HG03103 (cell line): ENCODE results near the gene CCDC178.
"Not testable (repeated sequence)": the region's sequence is repeated elsewhere in the genome, so short reads cannot be mapped to it uniquely, and the experiment has no call there.

ENCODE experiments used
- ATAC-seq: cut with Tn5 transposase; IDR thresholded peaks from one replicate; pipeline ENCODE4 v1.9.1; 2021; ENCODE audit warnings: low read depth; ENCODE audit not compliant: unreplicated experiment

The CCDC178 gene

GRCh38 chr18:33369711-33370449 lies 70.6 kb downstream of the CCDC178 start:
- ATAC-seq: no peak

- no peak for ATAC-seq
Observed at GRCh38 chr18:33356735-33357134, 83.8 kb downstream of the CCDC178 start.

GRCh38 chr18:33355756-33356155 lies 84.8 kb downstream of the CCDC178 start:
- no peak for ATAC-seq

- no peak for ATAC-seq
Observed at GRCh38 chr18:33355263-33355662, 85.3 kb downstream of the CCDC178 start.

- no peak for ATAC-seq
Observed at GRCh38 chr18:33350256-33350655, 90.3 kb downstream of the CCDC178 start.

- ATAC-seq: not testable (repeated sequence)
Observed at GRCh38 chr18:33339733-33340132, 100.8 kb downstream of the CCDC178 start.

GRCh38 chr18:33334781-33335180 lies 105.7 kb downstream of the CCDC178 start:
- ATAC-seq: no peak

- ATAC-seq: no peak
Observed at GRCh38 chr18:33330711-33331110, 109.8 kb downstream of the CCDC178 start.

- ATAC-seq: no peak
Observed at GRCh38 chr18:33326975-33327374, 113.5 kb downstream of the CCDC178 start.

- ATAC-seq: no peak
Observed at GRCh38 chr18:33317640-33318039, 122.9 kb downstream of the CCDC178 start.

GRCh38 chr18:33316146-33316587 lies 124.4 kb downstream of the CCDC178 start:
- no peak for ATAC-seq

GRCh38 chr18:33307520-33307919 lies 133.0 kb downstream of the CCDC178 start:
- no peak for ATAC-seq

GRCh38 chr18:33304277-33304676 lies 136.2 kb downstream of the CCDC178 start:
- no peak for ATAC-seq

GRCh38 chr18:33291539-33291938 lies 149.0 kb downstream of the CCDC178 start:
- ATAC-seq: no peak

- no peak for ATAC-seq
Observed at GRCh38 chr18:33288082-33288716, 152.3 kb downstream of the CCDC178 start.

- no peak for ATAC-seq
Observed at GRCh38 chr18:33282709-33283333, 157.7 kb downstream of the CCDC178 start.

GRCh38 chr18:33282142-33282541 lies 158.4 kb downstream of the CCDC178 start:
- no peak for ATAC-seq

- ATAC-seq: no peak
Observed at GRCh38 chr18:33277431-33277830, 163.1 kb downstream of the CCDC178 start.

- no peak for ATAC-seq
Observed at GRCh38 chr18:33275843-33276242, 164.7 kb downstream of the CCDC178 start.

GRCh38 chr18:33270297-33270696 lies 170.2 kb downstream of the CCDC178 start:
- no peak for ATAC-seq

GRCh38 chr18:33269223-33269622 lies 171.3 kb downstream of the CCDC178 start:
- no peak for ATAC-seq

GRCh38 chr18:33264566-33264965 lies 176.0 kb downstream of the CCDC178 start:
- no peak for ATAC-seq
